HEK293 (cell line): ENCODE results near the gene SYNPO2.

Experiments
- CTCF ChIA-PET: fragments of 350-600 bp; formaldehyde crosslinking; extraction: SDS; loops from one replicate; lab custom pipeline; 2021; ENCODE audit warnings: antibody characterized with exemption; lab: Yijun Ruan, JAX
- POLR2A ChIA-PET: fragments of 300-600 bp; formaldehyde crosslinking; extraction: SDS; loops from one replicate; lab custom pipeline; 2020; ENCODE audit warnings: antibody characterized with exemption, inconsistent platforms; lab: Yijun Ruan, JAX
- H3K27ac ChIP-seq: fragments of 200-500 bp; sonication (Bioruptor generic); 2 replicates; pipeline ENCODE4 v1.5.1; 2014; ENCODE audit warnings: low read depth, low read length, control low read depth, inconsistent platforms; ENCODE audit errors: extremely low read depth
- H3K36me3 ChIP-seq, 2 experiments: fragments of 200-500 bp in 1 of 2; sonication (Bioruptor generic) in 1 of 2; 1 replicate in 1 of 2; 2 replicates in 1 of 2; pipeline ENCODE4 v1.5.1; 2014 to 2017; ENCODE audit warnings: inconsistent platforms in 2 of 2, low read length in 2 of 2; ENCODE audit not compliant: control insufficient read depth in 2 of 2, insufficient read depth in 1 of 2
- H3K4me1 ChIP-seq: fragments of 200-500 bp; sonication (Bioruptor generic); 2 replicates; pipeline ENCODE4 v1.5.1; 2014; ENCODE audit warnings: mild to moderate bottlenecking, low read length, inconsistent platforms; ENCODE audit not compliant: control insufficient read depth, insufficient read depth
- H3K4me3 ChIP-seq: 2 replicates; pipeline ENCODE4 v1.5.1; 2011; ENCODE audit warnings: low read depth, mild to moderate bottlenecking, control low read depth, low read length, moderate library complexity
- H3K9me3 ChIP-seq: fragments of 200-500 bp; sonication (Bioruptor generic); 2 replicates; pipeline ENCODE4 v1.5.1; 2014; ENCODE audit warnings: low read depth, low read length, inconsistent platforms; ENCODE audit not compliant: control insufficient read depth, insufficient read depth
- GLIS2 ChIP-seq: fragments of 450-650 bp; formaldehyde crosslinking; IDR thresholded peaks from 2 replicates; pipeline ENCODE4 v1.5.1; 2016; ENCODE audit warnings: missing biosample characterization, missing genetic modification characterization
- HOXC10 ChIP-seq: sonication (generic); formaldehyde crosslinking; IDR thresholded peaks from 2 replicates; pipeline ENCODE4 v1.8.1; 2023; ENCODE audit warnings: mild to moderate bottlenecking, missing genetic modification reagents
- HOXD13 ChIP-seq: sonication (generic); formaldehyde crosslinking; IDR thresholded peaks from 2 replicates; pipeline ENCODE4 v1.8.0; 2022; ENCODE audit warnings: missing genetic modification reagents, borderline replicate concordance
- KLF16 ChIP-seq: fragments of 450-650 bp; formaldehyde crosslinking; IDR thresholded peaks from 2 replicates; pipeline ENCODE4 v1.5.1; 2017; ENCODE audit warnings: missing biosample characterization, missing genetic modification characterization
- SCRT2 ChIP-seq: fragments of 450-650 bp; formaldehyde crosslinking; IDR thresholded peaks from 2 replicates; pipeline ENCODE4 v1.5.1; 2016; ENCODE audit warnings: missing biosample characterization, missing genetic modification characterization
- SP3 ChIP-seq: fragments of 450-650 bp; formaldehyde crosslinking; IDR thresholded peaks from 2 replicates; pipeline ENCODE4 v1.5.1; 2016; ENCODE audit warnings: missing biosample characterization, missing genetic modification characterization
- TRIM28 ChIP-seq: IDR thresholded peaks from 2 replicates; pipeline ENCODE4 v1.6.1; 2011; ENCODE audit warnings: low read length, control low read depth, borderline replicate concordance
- ZFP69B ChIP-seq: fragments of 450-650 bp; formaldehyde crosslinking; IDR thresholded peaks from 2 replicates; pipeline ENCODE4 v1.5.1; 2016; ENCODE audit warnings: missing biosample characterization, missing genetic modification characterization
- ZNF223 ChIP-seq: fragments of 450-650 bp; formaldehyde crosslinking; IDR thresholded peaks from 2 replicates; pipeline ENCODE4 v1.5.1; 2016; ENCODE audit warnings: missing biosample characterization, missing genetic modification characterization
- ZNF302 ChIP-seq: fragments of 450-650 bp; formaldehyde crosslinking; IDR thresholded peaks from 2 replicates; pipeline ENCODE4 v1.5.1; 2016; ENCODE audit warnings: missing biosample characterization, missing genetic modification characterization, low read depth
- ZNF366 ChIP-seq: fragments of 450-650 bp; formaldehyde crosslinking; conservative IDR thresholded peaks from 2 replicates; pipeline ENCODE4 v1.5.1; 2016; ENCODE audit warnings: missing biosample characterization, missing genetic modification characterization
- ZNF416 ChIP-seq: fragments of 450-650 bp; formaldehyde crosslinking; IDR thresholded peaks from 2 replicates; pipeline ENCODE4 v1.5.1; 2016; ENCODE audit warnings: missing biosample characterization, missing genetic modification characterization
- ZNF521 ChIP-seq: fragments of 450-650 bp; formaldehyde crosslinking; IDR thresholded peaks from 2 replicates; pipeline ENCODE4 v1.5.1; 2017; ENCODE audit warnings: missing biosample characterization, mild to moderate bottlenecking, missing genetic modification characterization
- ZNF558 ChIP-seq: fragments of 450-650 bp; formaldehyde crosslinking; IDR thresholded peaks from 2 replicates; pipeline ENCODE4 v1.5.1; 2016; ENCODE audit warnings: missing biosample characterization, missing genetic modification characterization
- ZNF561 ChIP-seq: fragments of 450-650 bp; IDR thresholded peaks from 2 replicates; pipeline ENCODE4 v1.5.1; 2018; ENCODE audit warnings: missing biosample characterization, missing genetic modification characterization, borderline replicate concordance
- ZNF610 ChIP-seq: fragments of 450-650 bp; formaldehyde crosslinking; IDR thresholded peaks from 2 replicates; pipeline ENCODE4 v1.5.1; 2016; ENCODE audit warnings: missing biosample characterization, missing genetic modification characterization, borderline replicate concordance
- ZNF658 ChIP-seq: fragments of 450-650 bp; formaldehyde crosslinking; IDR thresholded peaks from 2 replicates; pipeline ENCODE4; 2016; ENCODE audit warnings: missing biosample characterization, missing genetic modification characterization
- ZNF792 ChIP-seq: fragments of 450-650 bp; formaldehyde crosslinking; IDR thresholded peaks from 2 replicates; pipeline ENCODE4 v1.5.1; 2016; ENCODE audit warnings: missing biosample characterization, missing genetic modification characterization
- ZSCAN16 ChIP-seq: fragments of 450-650 bp; formaldehyde crosslinking; IDR thresholded peaks from 2 replicates; pipeline ENCODE4 v1.5.1; 2016; ENCODE audit warnings: missing biosample characterization, missing genetic modification characterization
- TF ChIP-seq, protein P1 (sequence below): fragments of 450-650 bp; formaldehyde crosslinking; IDR thresholded peaks from 2 replicates; pipeline ENCODE4 v1.5.1; 2016; ENCODE audit warnings: missing biosample characterization, missing genetic modification characterization
- TF ChIP-seq, protein P2 (sequence below): fragments of 450-650 bp; formaldehyde crosslinking; IDR thresholded peaks from 2 replicates; pipeline ENCODE4 v1.5.1; 2016; ENCODE audit warnings: missing biosample characterization, missing genetic modification characterization
- TF ChIP-seq, protein P3 (sequence below): fragments of 450-650 bp; formaldehyde crosslinking; IDR thresholded peaks from 2 replicates; pipeline ENCODE4 v1.5.1; 2016; ENCODE audit warnings: missing biosample characterization, missing genetic modification characterization

Gene SYNPO2

DNA sequence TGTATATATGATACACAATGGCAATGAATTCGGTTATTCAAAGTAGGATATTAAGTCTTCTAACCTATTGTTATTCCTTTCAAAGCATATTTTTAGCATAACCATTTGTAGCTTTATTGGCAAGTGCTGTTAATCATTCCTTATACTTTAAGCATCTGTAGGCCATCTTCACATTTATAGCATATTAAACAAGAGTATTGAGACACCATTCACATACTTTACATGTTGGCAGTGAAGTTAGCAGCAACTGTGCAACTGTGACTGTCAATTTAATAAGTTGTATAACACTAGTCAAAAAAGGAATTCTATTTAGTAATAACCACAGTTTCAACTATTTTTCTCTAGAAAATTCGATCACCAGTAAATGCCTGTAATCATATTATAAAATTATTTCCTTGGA, 139.6 kb downstream of the SYNPO2 start (continued):
- TF ChIP-seq ZFP69B (tag by site-specific recombination) (no peak), SP3 (no peak), ZNF658 (no peak)
- TF ChIP-seq, protein P1, sequence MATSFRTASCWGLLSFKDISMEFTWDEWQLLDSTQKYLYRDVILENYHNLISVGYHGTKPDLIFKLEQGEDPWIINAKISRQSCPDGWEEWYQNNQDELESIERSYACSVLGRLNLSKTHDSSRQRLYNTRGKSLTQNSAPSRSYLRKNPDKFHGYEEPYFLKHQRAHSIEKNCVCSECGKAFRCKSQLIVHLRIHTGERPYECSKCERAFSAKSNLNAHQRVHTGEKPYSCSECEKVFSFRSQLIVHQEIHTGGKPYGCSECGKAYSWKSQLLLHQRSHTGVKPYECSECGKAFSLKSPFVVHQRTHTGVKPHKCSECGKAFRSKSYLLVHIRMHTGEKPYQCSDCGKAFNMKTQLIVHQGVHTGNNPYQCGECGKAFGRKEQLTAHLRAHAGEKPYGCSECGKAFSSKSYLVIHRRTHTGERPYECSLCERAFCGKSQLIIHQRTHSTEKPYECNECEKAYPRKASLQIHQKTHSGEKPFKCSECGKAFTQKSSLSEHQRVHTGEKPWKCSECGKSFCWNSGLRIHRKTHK (tag by site-specific recombination) = no peak

DNA sequence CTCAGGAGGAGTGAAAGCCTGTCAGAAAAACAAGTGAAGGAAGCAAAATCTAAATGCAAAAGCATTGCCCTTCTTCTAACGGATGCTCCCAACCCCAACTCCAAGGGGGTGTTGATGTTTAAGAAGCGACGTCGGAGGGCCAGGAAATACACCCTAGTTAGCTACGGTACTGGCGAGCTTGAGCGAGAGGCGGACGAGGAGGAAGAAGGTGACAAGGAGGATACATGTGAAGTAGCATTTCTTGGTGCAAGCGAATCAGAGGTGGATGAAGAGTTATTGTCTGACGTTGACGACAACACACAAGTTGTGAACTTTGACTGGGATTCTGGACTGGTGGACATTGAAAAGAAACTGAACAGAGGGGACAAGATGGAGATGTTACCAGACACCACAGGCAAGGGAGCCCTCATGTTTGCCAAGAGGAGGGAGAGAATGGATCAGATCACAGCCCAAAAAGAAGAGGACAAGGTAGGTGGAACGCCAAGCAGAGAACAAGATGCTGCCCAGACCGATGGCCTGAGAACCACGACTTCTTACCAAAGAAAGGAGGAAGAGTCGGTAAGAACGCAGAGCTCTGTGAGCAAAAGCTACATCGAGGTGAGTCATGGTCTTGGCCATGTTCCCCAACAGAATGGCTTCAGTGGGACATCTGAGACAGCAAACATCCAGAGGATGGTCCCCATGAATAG, 141.3 kb downstream of the SYNPO2 start:
- POLR2A ChIA-PET = no interaction called here
- TF ChIP-seq ZNF366 = no peak
- TF ChIP-seq ZNF561 (tag by site-specific recombination) = no peak
- TF ChIP-seq ZNF302 (tag by site-specific recombination) = no peak
- no peak for TF ChIP-seq TRIM28
- TF ChIP-seq ZNF610 (tag by site-specific recombination) = no peak
- TF ChIP-seq, protein P2, sequence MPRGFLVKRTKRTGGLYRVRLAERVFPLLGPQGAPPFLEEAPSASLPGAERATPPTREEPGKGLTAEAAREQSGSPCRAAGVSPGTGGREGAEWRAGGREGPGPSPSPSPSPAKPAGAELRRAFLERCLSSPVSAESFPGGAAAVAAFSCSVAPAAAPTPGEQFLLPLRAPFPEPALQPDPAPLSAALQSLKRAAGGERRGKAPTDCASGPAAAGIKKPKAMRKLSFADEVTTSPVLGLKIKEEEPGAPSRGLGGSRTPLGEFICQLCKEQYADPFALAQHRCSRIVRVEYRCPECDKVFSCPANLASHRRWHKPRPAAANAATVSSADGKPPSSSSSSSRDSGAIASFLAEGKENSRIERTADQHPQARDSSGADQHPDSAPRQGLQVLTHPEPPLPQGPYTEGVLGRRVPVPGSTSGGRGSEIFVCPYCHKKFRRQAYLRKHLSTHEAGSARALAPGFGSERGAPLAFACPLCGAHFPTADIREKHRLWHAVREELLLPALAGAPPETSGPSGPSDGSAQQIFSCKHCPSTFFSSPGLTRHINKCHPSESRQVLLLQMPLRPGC (tag by site-specific recombination) = no peak
- no peak for TF ChIP-seq GLIS2
- no peak for TF ChIP-seq HOXD13 (CRISPR knock-in tag)
- no peak for TF ChIP-seq ZNF223 (tag by site-specific recombination)
- TF ChIP-seq ZNF521 (tag by site-specific recombination) = no peak
- TF ChIP-seq ZNF558 = no peak
- no peak for TF ChIP-seq ZNF792 (tag by site-specific recombination)
- TF ChIP-seq HOXC10 (CRISPR knock-in tag) = no peak
- TF ChIP-seq, protein P3, sequence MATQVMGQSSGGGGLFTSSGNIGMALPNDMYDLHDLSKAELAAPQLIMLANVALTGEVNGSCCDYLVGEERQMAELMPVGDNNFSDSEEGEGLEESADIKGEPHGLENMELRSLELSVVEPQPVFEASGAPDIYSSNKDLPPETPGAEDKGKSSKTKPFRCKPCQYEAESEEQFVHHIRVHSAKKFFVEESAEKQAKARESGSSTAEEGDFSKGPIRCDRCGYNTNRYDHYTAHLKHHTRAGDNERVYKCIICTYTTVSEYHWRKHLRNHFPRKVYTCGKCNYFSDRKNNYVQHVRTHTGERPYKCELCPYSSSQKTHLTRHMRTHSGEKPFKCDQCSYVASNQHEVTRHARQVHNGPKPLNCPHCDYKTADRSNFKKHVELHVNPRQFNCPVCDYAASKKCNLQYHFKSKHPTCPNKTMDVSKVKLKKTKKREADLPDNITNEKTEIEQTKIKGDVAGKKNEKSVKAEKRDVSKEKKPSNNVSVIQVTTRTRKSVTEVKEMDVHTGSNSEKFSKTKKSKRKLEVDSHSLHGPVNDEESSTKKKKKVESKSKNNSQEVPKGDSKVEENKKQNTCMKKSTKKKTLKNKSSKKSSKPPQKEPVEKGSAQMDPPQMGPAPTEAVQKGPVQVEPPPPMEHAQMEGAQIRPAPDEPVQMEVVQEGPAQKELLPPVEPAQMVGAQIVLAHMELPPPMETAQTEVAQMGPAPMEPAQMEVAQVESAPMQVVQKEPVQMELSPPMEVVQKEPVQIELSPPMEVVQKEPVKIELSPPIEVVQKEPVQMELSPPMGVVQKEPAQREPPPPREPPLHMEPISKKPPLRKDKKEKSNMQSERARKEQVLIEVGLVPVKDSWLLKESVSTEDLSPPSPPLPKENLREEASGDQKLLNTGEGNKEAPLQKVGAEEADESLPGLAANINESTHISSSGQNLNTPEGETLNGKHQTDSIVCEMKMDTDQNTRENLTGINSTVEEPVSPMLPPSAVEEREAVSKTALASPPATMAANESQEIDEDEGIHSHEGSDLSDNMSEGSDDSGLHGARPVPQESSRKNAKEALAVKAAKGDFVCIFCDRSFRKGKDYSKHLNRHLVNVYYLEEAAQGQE (tag by site-specific recombination) = no peak
- TF ChIP-seq ZNF416 = no peak
- TF ChIP-seq ZSCAN16 (tag by site-specific recombination) = no peak
- no peak for TF ChIP-seq KLF16
- TF ChIP-seq SCRT2 (tag by site-specific recombination) = no peak
- H3K27ac ChIP-seq = no peak overlapping the region
- H3K36me3 ChIP-seq = no peaks in the 10 kb centered on the region
- CTCF ChIA-PET = interaction anchor here (0.6 kb wide), 1 partner anchor 381 kb away, joined by 3 read pairs; no protein-coding TSS in a partner anchor
- H3K9me3 ChIP-seq = no peaks in the 10 kb centered on the region
- no peak overlapping the region for H3K4me3 ChIP-seq
- peaks cover 4% of the 10 kb centered on the region for H3K4me1 ChIP-seq
